IPS-11a (cell line): ENCODE data around the gene LTBP2.
"Not testable (repeated sequence)": the region's sequence is repeated elsewhere in the genome, so short reads cannot be mapped to it uniquely, and the experiment has no call there.

Experiments
- H3K4me3 ChIP-seq: one replicate; pipeline ENCODE4 v1.5.1; 2013; ENCODE audit warnings: low read depth, low read length, control low read depth

LTBP2 gene

GRCh38 chr14:74554742-74555362 is 57.2 kb downstream of the LTBP2 start:
- H3K4me3 ChIP-seq = no peak overlapping the region

DNA sequence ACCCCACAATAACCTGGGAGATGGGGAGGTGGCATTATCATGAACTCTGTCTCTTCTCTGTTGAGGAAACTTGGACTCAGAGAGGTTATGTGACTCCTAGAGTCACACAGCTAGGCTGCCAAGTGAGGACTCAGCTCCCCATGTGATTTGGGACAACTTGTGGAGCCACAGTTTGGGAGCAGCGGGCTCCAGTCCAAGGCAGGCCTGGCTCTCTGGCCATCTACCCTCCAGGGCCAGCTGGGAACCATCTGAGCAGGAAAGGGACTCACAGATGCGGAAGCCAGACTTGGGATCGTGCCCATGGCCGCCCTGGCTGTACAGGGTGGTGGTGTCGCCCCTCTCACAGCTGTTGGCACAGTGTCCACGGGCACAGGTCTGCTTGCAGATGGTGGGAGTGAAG is 59.4 kb downstream of the LTBP2 start:
- no peak overlapping the region for H3K4me3 ChIP-seq

DNA sequence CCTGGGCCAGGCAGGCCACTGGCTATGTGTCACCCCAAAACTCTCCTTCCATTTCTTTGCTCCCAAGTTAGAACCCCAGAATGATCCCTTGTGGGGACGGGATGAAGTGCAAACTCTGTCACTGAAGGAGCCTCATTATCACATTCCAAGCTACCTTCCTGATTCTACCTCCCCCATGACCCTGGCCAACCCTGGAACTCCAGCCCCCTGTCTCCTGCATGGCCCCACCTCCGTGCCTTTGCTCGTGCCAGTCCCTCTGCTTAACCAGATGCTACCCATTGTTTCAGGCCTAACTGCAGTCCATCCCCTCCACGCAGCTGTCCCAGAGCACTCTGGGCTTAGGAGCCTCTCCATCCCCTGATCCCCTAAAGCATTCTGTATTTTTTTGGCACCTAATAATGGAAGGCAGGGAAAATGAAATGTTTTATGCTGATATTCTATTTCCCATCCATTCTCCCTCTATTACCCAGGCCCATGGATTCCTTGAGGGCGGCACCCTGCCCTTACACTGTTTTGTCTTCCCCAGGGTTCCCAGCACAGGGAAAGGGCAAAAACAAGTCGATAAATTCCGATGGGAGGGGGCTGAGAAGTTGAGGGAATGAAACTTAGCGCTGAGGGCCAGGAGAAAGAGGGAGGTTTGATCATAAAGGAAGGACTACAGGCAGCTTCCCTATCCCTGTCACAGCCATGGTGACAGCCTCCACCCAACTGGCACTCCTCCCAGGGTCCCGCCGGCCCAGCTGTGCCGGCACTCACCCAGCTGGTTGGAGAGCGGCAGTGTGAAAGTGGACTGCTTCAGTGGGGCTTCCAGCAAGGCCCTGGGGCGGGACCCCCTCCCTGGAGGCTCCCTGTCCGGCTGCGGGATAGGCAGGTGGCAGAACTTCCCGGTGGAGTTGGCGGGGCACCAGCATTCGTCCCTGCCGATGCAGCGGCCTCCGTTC is 60.3 kb downstream of the LTBP2 start:
- H3K4me3 ChIP-seq = no peak overlapping the region

DNA sequence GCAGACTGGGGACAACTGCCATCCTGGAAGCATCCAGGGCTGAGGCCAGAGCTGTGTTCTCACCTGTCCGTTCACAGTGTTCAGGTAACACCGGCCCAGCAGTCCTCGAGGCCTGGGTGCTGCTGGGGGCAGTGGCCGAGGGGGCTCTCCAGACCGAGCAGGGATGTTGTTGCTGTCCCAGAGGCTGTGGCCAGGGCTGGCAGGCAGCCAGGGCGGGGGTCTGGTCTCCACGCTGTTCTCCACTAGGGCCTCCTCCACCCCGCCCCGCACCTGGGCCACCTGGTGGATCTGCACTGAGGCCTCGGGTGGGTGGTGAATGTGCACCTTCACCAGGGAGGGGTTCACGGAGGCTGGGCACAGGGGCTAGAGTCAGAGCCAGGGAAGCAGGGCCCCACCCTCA is 61.0 kb downstream of the LTBP2 start:
- no peak overlapping the region for H3K4me3 ChIP-seq

- H3K4me3 ChIP-seq = no peak overlapping the region
These were observed 62.0 kb downstream of the LTBP2 start for GRCh38 chr14:74550071-74550470.

DNA sequence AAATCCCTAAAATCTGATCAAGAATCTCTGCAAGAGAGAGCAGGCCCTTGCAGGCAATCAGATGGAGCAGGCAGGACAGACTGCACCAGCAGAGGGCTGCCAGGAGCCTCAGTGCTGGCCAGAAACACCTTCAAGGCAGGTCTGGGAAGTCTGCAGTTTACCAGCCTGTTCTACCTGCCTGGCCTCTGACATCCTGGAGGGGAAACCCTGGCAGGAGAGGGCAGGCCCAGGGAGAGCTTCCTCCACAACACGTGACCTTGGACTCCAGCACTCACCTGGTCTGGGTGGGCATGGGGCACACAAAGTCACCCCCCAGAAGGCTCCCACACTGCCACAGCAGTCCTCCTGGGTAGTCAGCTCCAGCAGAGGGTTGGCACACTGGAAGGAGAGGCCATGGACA is 62.4 kb downstream of the LTBP2 start:
- no peak overlapping the region for H3K4me3 ChIP-seq

- H3K4me3 ChIP-seq = no peak overlapping the region
These were observed 63.2 kb downstream of the LTBP2 start for GRCh38 chr14:74548881-74549280.

- no peak overlapping the region for H3K4me3 ChIP-seq
These were observed 64.6 kb downstream of the LTBP2 start for GRCh38 chr14:74547331-74547927.

DNA sequence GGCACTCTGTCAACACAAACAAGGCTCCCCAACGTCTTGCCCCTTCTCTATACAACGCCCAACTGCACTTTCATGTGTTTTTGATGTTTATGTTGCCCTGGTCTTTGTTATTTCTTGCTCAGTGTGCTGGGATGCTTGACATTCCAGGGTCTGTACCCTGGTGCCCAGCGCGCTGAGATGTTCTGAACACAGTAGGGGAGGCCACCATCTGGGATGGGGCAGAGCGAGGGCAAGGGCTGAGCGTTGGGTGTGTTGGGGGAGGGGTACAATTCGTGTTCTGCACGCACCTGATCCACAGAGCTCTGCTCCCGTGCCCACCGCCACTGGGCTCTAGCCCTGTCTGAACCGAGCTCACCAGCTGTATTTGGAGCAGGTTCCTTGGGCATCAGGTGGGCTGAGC is 65.6 kb downstream of the LTBP2 start:
- H3K4me3 ChIP-seq = no peak overlapping the region

DNA sequence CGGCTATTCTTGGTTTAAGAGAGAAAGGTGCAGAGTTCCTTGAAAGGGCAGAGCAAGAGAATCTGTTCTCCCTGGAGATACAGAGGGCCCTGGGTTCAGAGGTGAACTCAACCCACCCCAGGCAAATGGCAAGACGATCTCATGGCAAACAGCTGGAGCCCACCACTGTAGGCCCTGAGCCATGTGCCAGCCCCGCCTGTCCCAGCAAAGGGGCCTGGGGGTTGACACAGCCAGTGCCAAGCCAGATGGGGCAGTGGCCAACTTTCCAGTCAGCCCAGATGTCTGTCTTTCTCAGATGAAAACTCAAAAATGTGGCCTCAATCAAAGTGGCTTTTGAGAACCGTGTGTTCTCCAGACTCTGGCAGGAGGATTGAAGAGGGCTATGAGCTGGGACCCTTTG is 66.7 kb downstream of the LTBP2 start:
- no peak overlapping the region for H3K4me3 ChIP-seq

DNA sequence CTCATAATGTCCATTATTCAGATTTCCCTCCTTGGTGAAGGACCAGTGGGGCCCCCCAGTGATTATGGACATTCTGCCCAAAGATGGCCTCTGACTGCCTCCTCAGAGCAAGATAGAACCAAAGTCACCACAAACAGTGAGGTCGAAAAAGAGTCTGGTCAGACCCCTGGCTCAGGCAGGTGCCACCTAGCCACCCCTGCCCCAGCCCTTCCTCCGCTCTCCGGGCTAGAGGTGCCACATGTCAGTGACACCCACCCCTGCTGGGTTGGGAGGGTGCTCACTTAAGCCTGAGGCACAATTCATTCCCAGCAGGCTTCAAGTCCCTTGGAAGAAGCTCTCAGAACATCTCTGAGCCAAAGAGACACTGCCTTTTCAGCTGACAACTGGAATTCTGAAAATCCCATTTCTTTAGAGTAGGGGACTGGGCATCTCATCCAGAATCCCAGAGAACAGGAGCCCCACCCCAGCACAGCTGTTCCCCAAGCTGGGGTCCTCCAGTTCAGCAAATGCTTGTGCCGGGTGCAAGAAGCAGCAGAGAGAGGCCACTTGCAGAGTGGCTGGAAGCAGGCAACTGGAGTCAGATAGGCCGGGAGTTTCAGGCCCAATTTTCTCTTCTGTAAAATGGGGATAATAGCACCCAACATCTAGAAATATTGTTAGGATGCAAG is 68.1 kb downstream of the LTBP2 start:
- H3K4me3 ChIP-seq = no peak overlapping the region

GRCh38 chr14:74542056-74542685 is 69.9 kb downstream of the LTBP2 start:
- no peak overlapping the region for H3K4me3 ChIP-seq

DNA sequence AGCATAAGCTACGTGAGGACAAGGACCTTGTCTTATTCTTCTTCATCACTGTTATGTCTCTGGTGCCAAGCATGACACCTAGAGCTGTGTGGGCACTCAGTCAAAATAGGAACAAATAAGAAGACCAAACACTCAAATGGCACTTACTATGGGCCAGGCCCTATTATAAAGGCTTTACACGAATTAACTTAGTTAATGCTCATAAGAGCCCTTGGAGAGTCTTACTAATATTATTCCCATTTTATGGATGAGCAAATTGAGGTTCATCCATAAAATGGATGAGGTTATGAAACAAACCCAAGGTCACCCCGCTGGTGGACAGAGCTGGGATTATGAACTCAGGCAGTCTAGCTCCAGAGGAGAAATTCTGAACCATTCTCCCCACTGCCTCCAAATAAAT is 70.8 kb downstream of the LTBP2 start:
- no peak overlapping the region for H3K4me3 ChIP-seq

DNA sequence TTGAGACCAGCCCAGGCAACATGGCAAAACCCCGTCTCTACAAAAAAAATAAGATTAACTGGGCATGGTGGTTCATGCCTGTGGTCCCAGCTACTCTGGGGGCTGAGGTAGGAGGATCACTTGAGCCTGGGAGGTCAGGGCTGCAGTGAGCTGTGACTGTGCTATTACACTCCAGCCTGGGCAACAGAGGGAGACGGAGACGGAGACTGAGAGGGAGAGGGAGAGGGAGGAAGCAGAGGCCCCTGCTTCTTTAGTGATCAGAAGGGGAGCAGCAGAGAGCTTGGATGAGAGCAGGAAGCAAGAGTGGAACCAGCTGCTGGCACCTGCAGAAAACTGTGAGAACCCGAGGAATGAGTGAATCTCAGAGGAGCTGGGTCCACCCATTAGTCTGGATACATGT is 72.5 kb downstream of the LTBP2 start:
- H3K4me3 ChIP-seq = no peak overlapping the region

DNA sequence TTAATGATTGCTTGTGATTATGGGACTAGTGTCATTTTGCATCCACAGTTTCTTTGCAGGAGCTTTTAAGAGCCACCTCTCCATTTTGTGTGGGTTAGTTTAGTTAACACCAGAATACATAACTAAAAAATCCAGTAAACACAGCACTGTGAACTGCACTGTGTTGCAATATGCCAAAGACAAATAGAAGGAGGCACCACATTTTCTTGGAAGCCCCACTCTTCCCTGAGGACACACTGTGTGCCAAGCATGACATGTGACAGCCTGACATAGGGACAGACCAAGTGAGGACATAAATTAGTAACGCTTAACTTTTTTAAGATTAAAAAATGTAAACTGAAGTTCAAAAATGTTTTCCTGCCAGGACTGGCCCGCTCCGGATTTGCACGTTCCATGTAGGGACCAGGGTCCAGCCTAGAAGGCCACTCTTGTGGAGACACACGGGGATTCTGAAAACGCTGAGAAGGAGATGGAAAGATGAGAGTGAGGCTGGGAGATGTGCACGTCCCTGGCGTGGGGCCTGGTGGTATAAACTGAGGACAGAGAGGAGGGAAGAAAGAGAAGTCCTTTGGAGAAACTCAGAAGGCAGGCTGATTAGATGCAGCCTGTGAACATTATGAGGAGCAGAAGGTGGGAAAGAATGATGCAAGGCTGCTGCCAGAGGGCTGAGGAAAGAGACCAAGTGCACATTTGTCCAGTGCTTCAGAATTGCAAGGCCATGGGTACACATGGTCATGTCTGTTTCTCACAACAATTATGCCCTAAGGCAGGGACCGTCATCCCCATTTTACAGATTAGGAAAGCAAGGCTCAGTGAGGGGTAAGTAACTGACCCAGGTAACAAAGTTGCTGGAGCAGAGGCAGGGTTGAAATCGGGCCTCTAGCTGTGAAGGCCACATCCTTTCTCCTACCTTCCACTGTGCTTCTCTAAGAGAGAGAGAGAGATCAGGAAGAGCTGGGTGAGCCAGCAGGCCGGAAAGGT is 73.3 kb downstream of the LTBP2 start:
- no peak overlapping the region for H3K4me3 ChIP-seq

GRCh38 chr14:74536336-74536735 is 75.7 kb downstream of the LTBP2 start:
- H3K4me3 ChIP-seq = not testable (repeated sequence)

- no peak overlapping the region for H3K4me3 ChIP-seq
These were observed 76.2 kb downstream of the LTBP2 start for GRCh38 chr14:74535756-74536325.

DNA sequence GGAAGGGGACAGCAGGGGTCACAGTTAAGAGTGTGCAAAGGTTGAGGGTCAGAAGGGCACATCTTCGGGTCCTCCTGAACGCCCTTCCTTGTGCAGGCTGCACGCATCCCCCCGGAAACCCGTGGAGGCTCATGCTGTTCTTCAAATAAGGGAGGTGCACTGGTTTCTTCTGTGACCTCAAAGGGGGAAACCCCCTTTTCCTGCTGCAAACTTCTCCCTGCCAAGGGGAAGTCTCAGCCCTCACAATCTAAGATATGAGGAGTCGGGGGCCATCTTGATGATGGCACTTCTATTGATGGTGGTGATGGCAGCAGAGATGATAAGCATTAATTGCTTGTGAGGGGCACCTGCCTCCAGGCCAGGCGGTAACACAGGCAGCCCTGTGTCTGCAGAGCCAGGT is 78.5 kb downstream of the LTBP2 start:
- H3K4me3 ChIP-seq = no peak overlapping the region

DNA sequence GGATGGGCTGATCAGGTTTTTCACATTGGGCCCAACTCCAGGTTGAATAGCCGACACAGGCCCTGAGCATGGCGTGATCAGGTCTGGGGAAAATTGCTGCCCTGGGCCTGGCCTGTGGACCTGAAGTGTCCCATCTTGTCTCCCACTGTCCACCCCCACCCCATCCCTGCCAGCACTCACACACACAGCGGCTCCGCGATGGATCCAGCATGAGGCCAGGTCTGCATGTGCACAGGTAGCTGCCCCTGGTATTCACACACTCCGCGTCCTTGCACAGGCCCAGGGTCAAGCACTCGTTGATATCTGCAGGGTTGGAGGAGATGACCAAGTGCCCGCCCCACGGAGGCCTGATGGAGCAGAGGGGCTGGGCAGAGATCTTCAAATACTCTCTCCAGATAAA is 79.8 kb downstream of the LTBP2 start:
- H3K4me3 ChIP-seq = no peak overlapping the region

- no peak overlapping the region for H3K4me3 ChIP-seq
These were observed 80.6 kb downstream of the LTBP2 start for GRCh38 chr14:74531467-74531866.
